Small intestine (tissue), 7 donors: Measurements from ENCODE around the gene APLNR. TPM values are rescaled to one million over a fixed set of nuclear protein-coding genes. Genes with fewer than 3 reads are reported as not detected.

ENCODE experiments used
- DNase-seq, 2 donors: peaks; one replicate each; pipeline versions ENCODE4 v3.0.0 to v3.0.0-alpha.2; 2013
- FAIRE-seq: peaks from 2 replicates; lab custom pipeline; 2012; peaks lifted over from hg19 to GRCh38; lab: Jason Lieb, UNC
- H3K27ac ChIP-seq, 3 donors: one replicate each; pipeline ENCODE4 v1.5.1; 2013; ENCODE audit warnings: low read length in 2 of 3, mild to moderate bottlenecking in 2 of 3, control low read depth in 1 of 3, inconsistent platforms in 1 of 3, low read depth in 1 of 3, moderate library complexity in 1 of 3
- H3K27me3 ChIP-seq, 3 donors: one replicate each; pipeline ENCODE4 v1.6.1; 2013; ENCODE audit warnings: low read length in 3 of 3, inconsistent platforms in 1 of 3; ENCODE audit not compliant: control insufficient read depth in 3 of 3, insufficient read depth in 3 of 3
- H3K36me3 ChIP-seq, 3 donors: one replicate each; pipeline ENCODE4 v1.6.1; 2013; ENCODE audit warnings: low read length in 3 of 3, inconsistent platforms in 1 of 3, low read depth in 1 of 3, mild to moderate bottlenecking in 1 of 3, moderate library complexity in 1 of 3; ENCODE audit not compliant: control insufficient read depth in 3 of 3, insufficient read depth in 2 of 3
- H3K4me1 ChIP-seq, 3 donors: one replicate each; pipeline ENCODE4 v1.6.1; 2013; ENCODE audit warnings: low read length in 2 of 3, inconsistent platforms in 1 of 3, low read depth in 1 of 3, mild to moderate bottlenecking in 1 of 3, moderate library complexity in 1 of 3; ENCODE audit not compliant: control insufficient read depth in 3 of 3, insufficient read depth in 2 of 3
- H3K4me3 ChIP-seq, 3 donors: one replicate each; pipeline ENCODE4 v1.5.1; 2013; ENCODE audit warnings: low read length in 3 of 3, control low read depth in 1 of 3, inconsistent platforms in 1 of 3, low read depth in 1 of 3, mild to moderate bottlenecking in 1 of 3, moderate library complexity in 1 of 3
- H3K9me3 ChIP-seq, 2 donors: one replicate each; pipeline ENCODE4 v1.6.1; 2013; ENCODE audit warnings: low read depth in 1 of 2, low read length in 1 of 2; ENCODE audit not compliant: control insufficient read depth in 2 of 2, insufficient read depth in 1 of 2
- WGBS, 3 donors: extraction: QIAGEN DNeasy Blood & Tissue Kit; methylation state at CpG; one replicate each; pipeline ENCODE4 v1.1.7; 2013; 5-methylcytosine and 5-hydroxymethylcytosine counted together
- polyA plus RNA-seq, 4 donors: library from polyadenylated mRNA; stranded (reverse) in 3 of 4; unstranded in 1 of 4; fragments of 200-250 nt in 3 of 4; fragments of 120-200 nt in 1 of 4; gene quantifications; one replicate each; pipeline versions ENCODE4 v1.2.1 to v1.2.3, GENCODE V29; 2013
- donor health status: healthy with polysubstance abuse.
- donor health status: control.
- donor health status: control.
- donor health status: Bipolar disorder and iron deficiency.
- donor health status: healthy.

APLNR gene
- polyA plus RNA-seq, 4 donors: 0.27 to 25.4 (median 3.4) TPM; not detected in 1

- H3K27me3 ChIP-seq: no peaks in the 10 kb centered on the region
- no peak overlapping the region for H3K27ac ChIP-seq
- H3K4me3 ChIP-seq: no peak overlapping the region
- H3K9me3 ChIP-seq: no peaks in the 10 kb centered on the region
- DNase-seq (no peak), FAIRE-seq (no peak)
- peaks cover 0 to 2% (median 0%) of the 10 kb centered on the region in 3 donors for H3K4me1 ChIP-seq
- WGBS, 3 donors: 18 to 34% (median 21%) methylated on average over 3 of the region's 3 CpGs
- H3K36me3 ChIP-seq: no peaks in the 10 kb centered on the region
Measured at GRCh38 chr11:57205041-57205641, 31.9 kb downstream of the APLNR start.

GRCh38 chr11:57203882-57204480 is 33.1 kb downstream of the APLNR start:
- FAIRE-seq: no peak

GRCh38 chr11:57203359-57203758 is 33.7 kb downstream of the APLNR start:
- no peak overlapping the region for H3K4me3 ChIP-seq
- H3K9me3 ChIP-seq: no peaks in the 10 kb centered on the region
- H3K4me1 ChIP-seq: peaks cover 0 to 2% (median 0%) of the 10 kb centered on the region in 3 donors
- H3K27me3 ChIP-seq: no peaks in the 10 kb centered on the region
- FAIRE-seq: no peak
- no peak overlapping the region for H3K27ac ChIP-seq
- WGBS, 3 donors: 30 to 34% (median 31%) methylated on average over 3 of the region's 3 CpGs
- peak; percentile 1 to 21 for DNase-seq
- H3K36me3 ChIP-seq: no peaks in the 10 kb centered on the region

More at GRCh38 chr11:57203882-57204480, 33.1 kb downstream of the APLNR start:
- H3K9me3 ChIP-seq: no peaks in the 10 kb centered on the region
- WGBS, 3 donors: 59 to 68% (median 64%) methylated on average over 7 of the region's 7 CpGs
- no peaks in the 10 kb centered on the region for H3K36me3 ChIP-seq
- H3K27ac ChIP-seq: peak overlapping the region in 1 of 3 donors; percentile 21
- no peak overlapping the region for H3K4me3 ChIP-seq
- peaks cover 0 to 2% (median 0%) of the 10 kb centered on the region in 3 donors for H3K4me1 ChIP-seq
- no peaks in the 10 kb centered on the region for H3K27me3 ChIP-seq
- DNase-seq: no peak

GRCh38 chr11:57202281-57202680 is 34.8 kb downstream of the APLNR start:
- Histone ChIP-seq H3K9me3 (no peaks in the 10 kb centered on the region), H3K4me1 (peaks cover 0 to 2% (median 0%) of the 10 kb centered on the region in 3 donors), H3K27ac (no peak overlapping the region), H3K36me3 (no peaks in the 10 kb centered on the region), H3K27me3 (no peaks in the 10 kb centered on the region), H3K4me3 (no peak overlapping the region)
- FAIRE-seq (no peak), DNase-seq (no peak)
- 72 to 84% (median 77%) methylated on average over 10 of the region's 10 CpGs for whole genome bisulfite sequencing, 3 donors

GRCh38 chr11:57200917-57201316 is 36.1 kb downstream of the APLNR start:
- peaks cover 0 to 2% (median 0%) of the 10 kb centered on the region in 3 donors for H3K4me1 ChIP-seq
- no peak for DNase-seq
- no peak overlapping the region for H3K4me3 ChIP-seq
- no peaks in the 10 kb centered on the region for H3K27me3 ChIP-seq
- no peaks in the 10 kb centered on the region for H3K36me3 ChIP-seq
- no peak for FAIRE-seq
- no peaks in the 10 kb centered on the region for H3K9me3 ChIP-seq
- 56 to 73% (median 58%) methylated on average over 7 of the region's 7 CpGs for WGBS, 3 donors
- H3K27ac ChIP-seq: no peak overlapping the region

- no peak for FAIRE-seq
- WGBS, 3 donors: 84 to 94% (median 88%) methylated on average over 11 of the region's 11 CpGs
Measured at GRCh38 chr11:57199330-57199729, 37.7 kb downstream of the APLNR start.

GRCh38 chr11:57197762-57198161 is 39.3 kb downstream of the APLNR start:
- H3K4me1 ChIP-seq: peaks cover 0 to 2% (median 0%) of the 10 kb centered on the region in 3 donors
- H3K36me3 ChIP-seq: no peaks in the 10 kb centered on the region
- H3K9me3 ChIP-seq: no peaks in the 10 kb centered on the region
- no peak for FAIRE-seq
- DNase-seq: no peak
- no peak overlapping the region for H3K27ac ChIP-seq
- WGBS, 3 donors: 59 to 79% (median 73%) methylated on average over 2 of the region's 2 CpGs
- H3K27me3 ChIP-seq: no peaks in the 10 kb centered on the region
- no peak overlapping the region for H3K4me3 ChIP-seq

More at GRCh38 chr11:57199330-57199729, 37.7 kb downstream of the APLNR start:
- Histone ChIP-seq H3K4me3 (no peak overlapping the region), H3K4me1 (peaks cover 0 to 2% (median 0%) of the 10 kb centered on the region in 3 donors), H3K27me3 (no peaks in the 10 kb centered on the region), H3K9me3 (no peaks in the 10 kb centered on the region), H3K27ac (no peak overlapping the region), H3K36me3 (no peaks in the 10 kb centered on the region)
- DNase-seq: no peak

GRCh38 chr11:57196596-57196995 is 40.5 kb downstream of the APLNR start:
- Histone ChIP-seq H3K27ac (no peak overlapping the region), H3K36me3 (no peaks in the 10 kb centered on the region), H3K9me3 (no peaks in the 10 kb centered on the region), H3K27me3 (no peaks in the 10 kb centered on the region), H3K4me3 (no peak overlapping the region), H3K4me1 (peaks cover 0 to 2% (median 0%) of the 10 kb centered on the region in 3 donors)
- no peak for FAIRE-seq
- 71 to 84% (median 81%) methylated on average over 6 of the region's 6 CpGs for WGBS, 3 donors
- DNase-seq: no peak
